GM12878 (cell line): Measurements from ENCODE around the gene DMRTB1.

Experiments used
- CTCF ChIP-seq, 3 experiments: IDR thresholded peaks in 2 of 3; conservative IDR thresholded peaks in 1 of 3; 2 replicates each; pipeline ENCODE4 v1.5.1; 2011; ENCODE audit warnings: low read depth in 3 of 3, low read length in 3 of 3, mild to moderate bottlenecking in 3 of 3, control low read depth in 2 of 3, moderate library complexity in 2 of 3, inconsistent platforms in 1 of 3, mixed read lengths in 1 of 3; ENCODE audit not compliant: control insufficient read depth in 2 of 3, insufficient read depth in 1 of 3; ENCODE audit errors: extremely low read depth in 1 of 3
- E4F1 ChIP-seq: fragments of 450-650 bp; IDR thresholded peaks from 2 replicates; pipeline ENCODE4 v1.6.1; 2018; ENCODE audit warnings: borderline replicate concordance, mild to moderate bottlenecking; ENCODE audit not compliant: partially characterized antibody
- EZH2 ChIP-seq: IDR thresholded peaks from 2 replicates; pipeline ENCODE4 v1.6.1; 2012; ENCODE audit warnings: low read depth, mild to moderate bottlenecking, control low read depth, inconsistent platforms, low read length, borderline replicate concordance; ENCODE audit not compliant: control insufficient read depth
- GATAD2B ChIP-seq: fragments of 450-650 bp; conservative IDR thresholded peaks from 2 replicates; pipeline ENCODE4 v1.6.1; 2017; ENCODE audit warnings: low read depth, mild to moderate bottlenecking, moderate library complexity
- HCFC1 ChIP-seq: fragments of 150-350 bp; IDR thresholded peaks from 2 replicates; pipeline ENCODE4 v1.6.1; 2014; ENCODE audit warnings: low read length
- POLR2A ChIP-seq: IDR thresholded peaks from 2 replicates; pipeline ENCODE4 v1.6.1; 2011; ENCODE audit warnings: low read depth, mild to moderate bottlenecking, low read length
- POLR2AphosphoS5 ChIP-seq: IDR thresholded peaks from 2 replicates; pipeline ENCODE4 v1.6.1; 2011; ENCODE audit warnings: mild to moderate bottlenecking, low read length, inconsistent platforms
- ZNF217 ChIP-seq: fragments of 450-650 bp; IDR thresholded peaks from 2 replicates; pipeline ENCODE4 v1.6.1; 2017; ENCODE audit warnings: antibody characterized with exemption, mild to moderate bottlenecking
- ZNF24 ChIP-seq: fragments of 450-650 bp; IDR thresholded peaks from 2 replicates; pipeline ENCODE4 v1.6.1; 2017; ENCODE audit warnings: antibody characterized with exemption, mild to moderate bottlenecking

- no peak for TF ChIP-seq EZH2
- TF ChIP-seq HCFC1 = no peak
- TF ChIP-seq POLR2AphosphoS5 = no peak
- TF ChIP-seq POLR2A = no peak
- no peak for TF ChIP-seq CTCF (IDR thresholded peaks at IDR 0.05 in 2 of 3, conservative IDR thresholded peaks at IDR 0.05 in 1 of 3; ENCODE audit: control insufficient read depth in 2 of 3, extremely low read depth in 1 of 3, insufficient read depth in 1 of 3, low read depth in 3 of 3, low read length in 3 of 3)
- no peak for TF ChIP-seq ZNF217
- TF ChIP-seq GATAD2B = no peak
- TF ChIP-seq E4F1 = no peak
- no peak for TF ChIP-seq ZNF24
Measured at GRCh38 chr1:53500204-53501064, 41.2 kb downstream of the DMRTB1 start.
